Naive thymus-derived CD8-positive, alpha-beta T cell (primary cell): ENCODE data around the gene MAZ. TPM values are rescaled to one million over a fixed set of nuclear protein-coding genes. Genes with fewer than 3 reads are reported as not detected.
A peak's percentile ranks its signal among the peaks of the same experiment; 100 is the strongest.
"Not testable (repeated sequence)": the region's sequence is repeated elsewhere in the genome, so short reads cannot be mapped to it uniquely, and the experiment has no call there.

ENCODE experiments used
- ATAC-seq, 2 donors: fragments of 150-1000 bp; cut with Tn5 transposase in 1 of 2; sonication (Bioruptor Pico), chemical (Tn5 transposase) in 1 of 2; 1 replicate in 1 of 2; 2 replicates in 1 of 2; pipeline ENCODE4 v1.10.0; 2021; ENCODE audit warnings: mild to moderate bottlenecking in 2 of 2, moderate library complexity in 2 of 2
- POLR2A ChIA-PET: fragments of 350-600 bp; sonication (Branson Sonifier 250); formaldehyde crosslinking; loops from one replicate; lab custom pipeline; 2021; ENCODE audit warnings: antibody characterized with exemption; lab: Charles Lee
- DNase-seq, 10 donors: peaks; one replicate each; pipeline versions ENCODE4 v3.0.0 to v3.0.0-alpha.2; 2020 to 2022
- H3K27ac Mint-ChIP-seq, 10 donors: one replicate each; pipeline ENCODE4 v1.8.0; 2020 to 2022; ENCODE audit warnings: mild to moderate bottlenecking in 10 of 10, mixed read lengths in 10 of 10, moderate library complexity in 4 of 10, inconsistent platforms in 1 of 10
- H3K27me3 Mint-ChIP-seq, 5 donors: one replicate each; pipeline ENCODE4 v1.8.0; 2021 to 2022; ENCODE audit warnings: mixed read lengths in 5 of 5
- H3K36me3 Mint-ChIP-seq, 3 donors: one replicate each; pipeline ENCODE4 v1.8.0; 2020 to 2022; ENCODE audit warnings: mixed read lengths in 3 of 3, mild to moderate bottlenecking in 2 of 3, inconsistent platforms in 1 of 3
- H3K4me1 Mint-ChIP-seq, 4 donors: one replicate each; pipeline ENCODE4 v1.8.0; 2021 to 2022; ENCODE audit warnings: mixed read lengths in 4 of 4
- H3K4me3 Mint-ChIP-seq, 10 donors: one replicate each; pipeline ENCODE4 v1.8.0; 2020 to 2022; ENCODE audit warnings: mild to moderate bottlenecking in 10 of 10, mixed read lengths in 10 of 10, moderate library complexity in 6 of 10, inconsistent platforms in 1 of 10
- H3K9me3 Mint-ChIP-seq, 9 donors: one replicate each; pipeline ENCODE4 v1.8.0; 2020 to 2022; ENCODE audit warnings: mixed read lengths in 9 of 9, mild to moderate bottlenecking in 3 of 9, inconsistent platforms in 1 of 9, moderate library complexity in 1 of 9
- polyA plus RNA-seq, 3 donors: library from polyadenylated mRNA; unstranded; fragments of 300-500 nt; fragmentation: Illumina TruSeq; gene quantifications; one replicate each; pipeline ENCODE4 v1.2.3, GENCODE V29; 2021
- total RNA-seq, 8 experiments: library from RNA in 2 of 8; stranded (reverse) in 2 of 8; gene quantifications; one replicate each; pipeline ENCODE4 v1.2.3 and lab custom pipeline; 2021 to 2026

Gene MAZ
- total and polyA plus RNA-seq, 5 experiments from 2014 or later, result 50.3 to 282 (median 74.6) TPM

GRCh38 chr16:29833219-29833618 lies 26.9 kb downstream of the MAZ start:
- POLR2A ChIA-PET, result interaction anchor here (0.7 to 1.0 kb wide), 3 partner anchors 9 to 136 kb away, joined by 4 to 8 read pairs (median 5); partner anchors contain the start of gene PAGR1
- peaks cover 0 to 75% (median 8%) of the 10 kb centered on the region in 3 donors for H3K36me3 Mint-ChIP-seq
- H3K27me3 Mint-ChIP-seq, H3K9me3 Mint-ChIP-seq, H3K4me3 Mint-ChIP-seq, ATAC-seq, DNase-seq: not testable (repeated sequence)
- H3K4me1 Mint-ChIP-seq, result peaks cover 9 to 37% (median 23%) of the 10 kb centered on the region in 4 donors
- H3K27ac Mint-ChIP-seq, result peak overlapping the region in 4 of 10 donors; percentile 34 to 75 (median 55)

DNA sequence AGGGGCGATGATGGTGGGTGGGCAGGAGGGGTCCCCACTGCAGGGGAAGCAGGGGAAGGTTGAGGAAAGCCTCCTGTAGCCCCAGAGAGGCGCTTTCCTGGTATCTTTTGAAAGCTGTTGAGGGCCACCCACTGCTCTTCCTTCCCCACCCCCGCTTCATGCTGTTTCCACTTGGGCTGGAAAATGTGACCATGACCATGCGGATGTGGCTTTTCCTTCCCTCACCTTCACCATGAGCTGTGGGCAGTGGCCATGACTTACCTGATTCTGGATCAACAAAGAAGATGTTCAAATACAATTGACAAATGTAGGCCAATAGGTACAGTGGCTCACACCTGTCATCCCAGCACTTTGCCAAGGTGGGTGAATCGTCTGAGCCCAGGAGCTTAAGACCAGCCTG lies 27.8 kb downstream of the MAZ start:
- Mint-ChIP-seq H3K4me1 (peaks cover 9 to 30% (median 21%) of the 10 kb centered on the region in 4 donors), H3K27me3 (no peaks in the 10 kb centered on the region), H3K27ac (peak overlapping the region in 1 of 10 donors; percentile 51)

GRCh38 chr16:29835926-29836325 lies 29.6 kb downstream of the MAZ start:
- ATAC-seq, result no peak
- peak overlapping the region in 3 of 10 donors; percentile 46 to 57 (median 51) for H3K27ac Mint-ChIP-seq
- H3K36me3 Mint-ChIP-seq, result peaks cover 0 to 92% (median 9%) of the 10 kb centered on the region in 3 donors
- POLR2A ChIA-PET, result interaction anchor here (0.7 kb wide), 1 partner anchor 9 kb away, joined by 4 read pairs; no protein-coding TSS in a partner anchor
- H3K4me3 Mint-ChIP-seq, result peak overlapping the region in 1 of 10 donors; percentile 33
- no peak for DNase-seq
- H3K4me1 Mint-ChIP-seq, result peaks cover 3 to 12% (median 6%) of the 10 kb centered on the region in 4 donors
- no peaks in the 10 kb centered on the region for H3K9me3 Mint-ChIP-seq
- H3K27me3 Mint-ChIP-seq, result no peaks in the 10 kb centered on the region

More for the DNA sequence above, 27.8 kb downstream of the MAZ start:
- H3K36me3 Mint-ChIP-seq, result peaks cover 0 to 82% (median 8%) of the 10 kb centered on the region in 3 donors
- H3K4me3 Mint-ChIP-seq, result no peak overlapping the region
- POLR2A ChIA-PET, result interaction anchor here (0.6 to 1.0 kb wide), 4 partner anchors 17 to 214 kb away, joined by 3 to 5 read pairs (median 3); partner anchors contain the start of gene KCTD13
- DNase-seq, result no peak
- ATAC-seq, result no peak
- H3K9me3 Mint-ChIP-seq, result no peaks in the 10 kb centered on the region

GRCh38 chr16:29836623-29837022 lies 30.3 kb downstream of the MAZ start:
- no peak overlapping the region for H3K4me3 Mint-ChIP-seq
- H3K27me3 Mint-ChIP-seq, result no peaks in the 10 kb centered on the region
- POLR2A ChIA-PET, result no interaction called here
- H3K9me3 Mint-ChIP-seq, result no peaks in the 10 kb centered on the region
- H3K4me1 Mint-ChIP-seq, result peaks cover 3 to 7% (median 5%) of the 10 kb centered on the region in 4 donors
- peaks cover 0 to 92% (median 9%) of the 10 kb centered on the region in 3 donors for H3K36me3 Mint-ChIP-seq
- H3K27ac Mint-ChIP-seq, result peak overlapping the region in 2 of 10 donors; percentile 18 to 46
- DNase-seq, result no peak
- ATAC-seq, result no peak

GRCh38 chr16:29837841-29838240 lies 31.5 kb downstream of the MAZ start:
- POLR2A ChIA-PET, result interaction anchor here (1.1 to 7.6 kb wide), 4 partner anchors 10 to 51 kb away, joined by 3 to 49 read pairs (median 6); no protein-coding TSS in a partner anchor
- DNase-seq, result no peak
- Mint-ChIP-seq H3K4me3 (no peak overlapping the region), H3K27me3 (no peaks in the 10 kb centered on the region), H3K36me3 (peaks cover 0 to 91% (median 8%) of the 10 kb centered on the region in 3 donors), H3K9me3 (no peaks in the 10 kb centered on the region), H3K27ac (peak overlapping the region in 1 of 10 donors; percentile 37), H3K4me1 (peaks cover 0 to 5% (median 1%) of the 10 kb centered on the region in 4 donors)
- ATAC-seq, result no peak

- Mint-ChIP-seq H3K4me1 (peaks cover 0 to 5% (median 2%) of the 10 kb centered on the region in 4 donors), H3K4me3 (no peak overlapping the region), H3K9me3 (no peaks in the 10 kb centered on the region), H3K36me3 (peaks cover 0 to 86% (median 9%) of the 10 kb centered on the region in 3 donors), H3K27ac (no peak overlapping the region), H3K27me3 (no peaks in the 10 kb centered on the region)
- POLR2A ChIA-PET, result interaction anchor here (0.6 to 7.6 kb wide), 8 partner anchors 8 to 278 kb away, joined by 3 to 49 read pairs (median 5); partner anchors contain the start of gene QPRT
- no peak for ATAC-seq
- no peak for DNase-seq
Measured at GRCh38 chr16:29839822-29840221, 33.5 kb downstream of the MAZ start.

DNA sequence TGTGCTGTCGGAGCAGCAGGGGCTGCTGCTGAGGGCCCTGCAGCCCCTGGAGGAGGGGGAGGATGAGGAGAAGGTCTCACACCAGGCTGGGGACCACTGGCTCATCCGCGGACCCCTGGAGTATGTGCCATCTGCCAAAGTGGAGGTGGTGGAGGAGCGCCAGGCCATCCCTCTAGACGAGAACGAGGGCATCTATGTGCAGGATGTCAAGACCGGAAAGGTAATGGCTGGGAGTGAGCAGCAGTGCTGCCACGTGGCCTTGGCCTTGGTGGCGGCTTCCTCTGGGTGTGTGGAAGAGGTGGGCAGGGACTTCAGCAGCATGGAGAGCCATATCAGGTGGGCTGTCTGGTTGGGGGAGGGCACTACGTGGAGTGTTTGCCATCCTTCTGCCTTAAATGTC lies 33.9 kb downstream of the MAZ start:
- H3K4me1 Mint-ChIP-seq, result peaks cover 0 to 7% (median 3%) of the 10 kb centered on the region in 4 donors
- H3K27ac Mint-ChIP-seq, result peak overlapping the region in 3 of 10 donors; percentile 6 to 80 (median 34)
- H3K9me3 Mint-ChIP-seq, result no peaks in the 10 kb centered on the region
- ATAC-seq, result no peak
- no peak for DNase-seq
- no peak overlapping the region for H3K4me3 Mint-ChIP-seq
- no peaks in the 10 kb centered on the region for H3K27me3 Mint-ChIP-seq
- peaks cover 0 to 86% (median 9%) of the 10 kb centered on the region in 3 donors for H3K36me3 Mint-ChIP-seq
- POLR2A ChIA-PET, result interaction anchor here (0.7 to 7.6 kb wide), 5 partner anchors 8 to 161 kb away, joined by 4 to 49 read pairs (median 6); partner anchors contain the start of gene QPRT

DNA sequence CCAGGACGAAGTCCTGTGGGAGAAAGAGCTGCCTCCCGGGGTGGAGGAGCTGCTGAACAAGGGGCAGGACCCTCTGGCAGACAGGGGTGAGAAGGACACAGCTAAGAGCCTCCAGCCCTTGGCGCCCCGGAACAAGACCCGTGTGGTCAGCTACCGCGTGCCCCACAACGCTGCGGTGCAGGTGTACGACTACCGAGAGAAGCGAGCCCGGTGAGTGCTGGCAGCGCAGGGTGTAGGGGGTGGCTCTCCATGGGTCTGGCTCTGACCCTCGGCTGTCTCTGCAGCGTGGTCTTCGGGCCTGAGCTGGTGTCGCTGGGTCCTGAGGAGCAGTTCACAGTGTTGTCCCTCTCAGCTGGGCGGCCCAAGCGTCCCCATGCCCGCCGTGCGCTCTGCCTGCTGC lies 35.3 kb downstream of the MAZ start:
- Mint-ChIP-seq H3K27me3 (no peaks in the 10 kb centered on the region), H3K36me3 (peaks cover 0 to 84% (median 12%) of the 10 kb centered on the region in 3 donors), H3K9me3 (no peaks in the 10 kb centered on the region), H3K4me3 (no peak overlapping the region), H3K27ac (peak overlapping the region in 2 of 10 donors; percentile 6 to 51), H3K4me1 (peaks cover 0 to 9% (median 4%) of the 10 kb centered on the region in 4 donors)
- ATAC-seq (no peak), DNase-seq (no peak)
- POLR2A ChIA-PET, result interaction anchor here (0.5 to 7.6 kb wide), 3 partner anchors 15 to 34 kb away, joined by 4 to 49 read pairs (median 4); no protein-coding TSS in a partner anchor

- Mint-ChIP-seq H3K4me3 (no peak overlapping the region), H3K27ac (peak overlapping the region in 8 of 10 donors; percentile 13 to 90 (median 60)), H3K9me3 (no peaks in the 10 kb centered on the region), H3K4me1 (peaks cover 0 to 9% (median 4%) of the 10 kb centered on the region in 4 donors), H3K36me3 (peaks cover 0 to 82% (median 10%) of the 10 kb centered on the region in 3 donors), H3K27me3 (no peaks in the 10 kb centered on the region)
- no peak for ATAC-seq
- POLR2A ChIA-PET, result interaction anchor here (0.6 to 7.6 kb wide), 5 partner anchors 16 to 110 kb away, joined by 3 to 49 read pairs (median 4); no protein-coding TSS in a partner anchor
- DNase-seq, result no peak
Measured at GRCh38 chr16:29842732-29843346, 36.5 kb downstream of the MAZ start.

GRCh38 chr16:29843931-29844330 lies 37.6 kb downstream of the MAZ start:
- no peak overlapping the region for H3K4me3 Mint-ChIP-seq
- DNase-seq (no peak), ATAC-seq (no peak)
- H3K9me3 Mint-ChIP-seq, result no peaks in the 10 kb centered on the region
- H3K36me3 Mint-ChIP-seq, result peaks cover 0 to 83% (median 10%) of the 10 kb centered on the region in 3 donors
- POLR2A ChIA-PET, result interaction anchor here (1.9 to 7.6 kb wide), 3 partner anchors 17 to 36 kb away, joined by 5 to 49 read pairs (median 6); no protein-coding TSS in a partner anchor
- H3K4me1 Mint-ChIP-seq, result peaks cover 6 to 15% (median 9%) of the 10 kb centered on the region in 4 donors
- no peaks in the 10 kb centered on the region for H3K27me3 Mint-ChIP-seq
- H3K27ac Mint-ChIP-seq, result peak overlapping the region in 6 of 10 donors; percentile 5 to 83 (median 72)

DNA sequence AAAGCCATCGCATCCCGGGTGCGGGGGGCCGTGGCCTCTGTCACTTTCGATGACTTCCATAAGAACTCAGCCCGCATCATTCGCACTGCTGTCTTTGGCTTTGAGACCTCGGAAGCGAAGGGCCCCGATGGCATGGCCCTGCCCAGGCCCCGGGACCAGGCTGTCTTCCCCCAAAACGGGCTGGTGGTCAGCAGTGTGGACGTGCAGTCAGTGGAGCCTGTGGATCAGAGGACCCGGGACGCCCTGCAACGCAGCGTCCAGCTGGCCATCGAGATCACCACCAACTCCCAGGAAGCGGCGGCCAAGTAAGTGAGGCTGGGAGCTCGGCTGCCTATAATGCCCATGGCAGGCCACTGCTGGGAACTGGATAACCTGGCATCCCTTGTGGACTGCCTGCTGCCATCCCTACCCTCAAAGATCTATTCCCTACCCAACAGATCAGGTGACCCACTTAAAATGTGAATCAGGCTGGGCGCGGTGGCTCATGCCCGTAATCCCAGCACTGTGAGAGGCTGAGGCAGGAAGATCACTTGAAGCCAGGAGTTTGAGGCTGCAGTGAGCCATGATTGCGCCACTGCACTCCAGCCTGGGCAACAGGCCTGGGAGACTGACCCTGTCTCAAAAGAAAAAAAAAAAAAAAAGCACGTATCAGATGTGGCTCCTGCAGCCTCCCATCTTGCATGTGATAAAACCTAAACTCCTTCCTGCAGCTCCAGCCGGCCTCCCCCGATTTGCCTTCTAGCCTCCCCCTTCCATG lies 38.4 kb downstream of the MAZ start:
- H3K4me3 Mint-ChIP-seq, result no peak overlapping the region
- peaks cover 0 to 78% (median 9%) of the 10 kb centered on the region in 3 donors for H3K36me3 Mint-ChIP-seq
- POLR2A ChIA-PET, result interaction anchor here (0.6 to 7.6 kb wide), 5 partner anchors 9 to 37 kb away, joined by 3 to 49 read pairs (median 5); no protein-coding TSS in a partner anchor

DNA sequence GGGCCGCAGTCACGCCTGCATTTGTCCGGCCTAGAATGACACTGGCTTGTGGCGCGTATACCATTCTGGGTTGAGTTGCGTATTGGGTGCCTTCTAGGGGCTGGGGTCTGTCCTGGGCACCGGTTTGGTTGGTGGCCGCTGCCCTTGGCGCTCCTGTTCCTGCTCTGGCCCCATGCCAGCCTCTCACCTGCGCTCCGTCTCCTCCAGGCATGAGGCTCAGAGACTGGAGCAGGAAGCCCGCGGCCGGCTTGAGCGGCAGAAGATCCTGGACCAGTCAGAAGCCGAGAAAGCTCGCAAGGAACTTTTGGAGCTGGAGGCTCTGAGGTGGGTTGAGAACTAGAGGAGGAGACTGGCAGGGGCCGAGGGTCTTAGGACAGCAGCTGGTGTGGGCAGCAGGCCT lies 39.3 kb downstream of the MAZ start:
- Mint-ChIP-seq H3K9me3 (no peaks in the 10 kb centered on the region), H3K27ac (peak overlapping the region in 3 of 10 donors; percentile 18 to 78 (median 65)), H3K4me3 (no peak overlapping the region), H3K27me3 (no peaks in the 10 kb centered on the region), H3K4me1 (peaks cover 6 to 15% (median 11%) of the 10 kb centered on the region in 4 donors), H3K36me3 (peaks cover 0 to 72% (median 9%) of the 10 kb centered on the region in 3 donors)
- POLR2A ChIA-PET, result interaction anchor here (0.6 to 7.6 kb wide), 4 partner anchors 10 to 55 kb away, joined by 4 to 49 read pairs (median 17); partner anchors contain the start of gene KIF22
- ATAC-seq, result no peak
- DNase-seq, result no peak

More for the DNA sequence above, 38.4 kb downstream of the MAZ start:
- no peaks in the 10 kb centered on the region for H3K27me3 Mint-ChIP-seq
- ATAC-seq (no peak), DNase-seq (no peak)
- peak overlapping the region in 3 of 10 donors; percentile 18 to 81 (median 78) for H3K27ac Mint-ChIP-seq
- peaks cover 6 to 15% (median 9%) of the 10 kb centered on the region in 4 donors for H3K4me1 Mint-ChIP-seq
- no peaks in the 10 kb centered on the region for H3K9me3 Mint-ChIP-seq
